Lower leg skin (tissue), 4 donors: ENCODE data around the gene PACS2. TPM values are rescaled to one million over a fixed set of nuclear protein-coding genes. Genes with fewer than 3 reads are reported as not detected.

ENCODE experiments used
- DNase-seq, 2 donors: peaks; one replicate each; pipeline ENCODE4 v3.0.0-alpha.2; 2019; ENCODE audit warnings: low spot score in 2 of 2
- H3K4me3 ChIP-seq: fragments of 200-600 bp; sonication (generic); 2 replicates; pipeline ENCODE4 v1.5.1; 2017; ENCODE audit warnings: mild to moderate bottlenecking, low read depth; ENCODE audit not compliant: poor library complexity, severe bottlenecking
- POLR2A ChIP-seq, 2 donors: fragments of 450-650 bp; IDR thresholded peaks; one replicate each; pipeline ENCODE4 v1.6.1; 2016 to 2017; ENCODE audit warnings: antibody characterized with exemption in 2 of 2, mild to moderate bottlenecking in 1 of 2, moderate library complexity in 1 of 2
- WGBS, 2 donors: methylation state at CpG; one replicate each; pipeline ENCODE4 v1.1.5; 2018; 5-methylcytosine and 5-hydroxymethylcytosine counted together
- intact Hi-C: fragments of 100-400 bp; cut with DNase I; formaldehyde crosslinking; loops from one replicate; pipeline ENCODE4 v1.15.0; 2023; ENCODE audit warnings: low total_unique reads
- total RNA-seq, 4 donors: library from RNA; depleted of rRNA; stranded (reverse); fragments of >200 nt; gene quantifications; one replicate each; pipeline ENCODE4 v1.1.0, GENCODE V29; 2016
- TF ChIP-seq, protein P1 (sequence below), 3 donors: fragments of 450-650 bp; IDR thresholded peaks; one replicate each; pipeline ENCODE4 v1.5.1; 2016; ENCODE audit warnings: antibody characterized with exemption in 3 of 3, mild to moderate bottlenecking in 3 of 3, moderate library complexity in 2 of 3

PACS2 gene
- total RNA-seq, 4 donors from 2014 or later, result 25.9 to 75.1 (median 54.3) TPM

DNA sequence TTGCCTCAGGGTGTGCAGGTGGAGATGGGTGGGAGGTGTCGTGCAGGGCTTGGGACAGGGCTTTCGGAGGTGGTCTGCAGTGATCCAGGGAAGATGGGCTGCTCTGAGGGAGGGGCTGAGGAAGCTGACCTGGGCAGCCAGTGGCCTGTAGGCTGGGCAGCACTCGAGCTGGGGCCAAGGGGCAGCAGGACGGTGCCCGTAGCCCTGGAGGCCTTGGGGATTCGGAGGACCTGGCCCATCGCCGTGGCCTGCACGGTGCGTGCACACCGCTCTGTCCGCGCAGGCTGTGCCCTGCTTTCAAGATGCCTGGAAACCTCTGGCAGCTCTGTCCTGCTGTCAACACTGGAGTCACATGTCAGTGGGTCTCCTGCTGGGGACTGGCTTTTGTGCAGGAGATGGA lies 9.1 kb downstream of the PACS2 start:
- no peak for DNase-seq
- intact Hi-C loops, result no loop called here
- no peak for TF ChIP-seq POLR2A (IDR thresholded peaks at IDR 0.05)
- TF ChIP-seq, protein P1, sequence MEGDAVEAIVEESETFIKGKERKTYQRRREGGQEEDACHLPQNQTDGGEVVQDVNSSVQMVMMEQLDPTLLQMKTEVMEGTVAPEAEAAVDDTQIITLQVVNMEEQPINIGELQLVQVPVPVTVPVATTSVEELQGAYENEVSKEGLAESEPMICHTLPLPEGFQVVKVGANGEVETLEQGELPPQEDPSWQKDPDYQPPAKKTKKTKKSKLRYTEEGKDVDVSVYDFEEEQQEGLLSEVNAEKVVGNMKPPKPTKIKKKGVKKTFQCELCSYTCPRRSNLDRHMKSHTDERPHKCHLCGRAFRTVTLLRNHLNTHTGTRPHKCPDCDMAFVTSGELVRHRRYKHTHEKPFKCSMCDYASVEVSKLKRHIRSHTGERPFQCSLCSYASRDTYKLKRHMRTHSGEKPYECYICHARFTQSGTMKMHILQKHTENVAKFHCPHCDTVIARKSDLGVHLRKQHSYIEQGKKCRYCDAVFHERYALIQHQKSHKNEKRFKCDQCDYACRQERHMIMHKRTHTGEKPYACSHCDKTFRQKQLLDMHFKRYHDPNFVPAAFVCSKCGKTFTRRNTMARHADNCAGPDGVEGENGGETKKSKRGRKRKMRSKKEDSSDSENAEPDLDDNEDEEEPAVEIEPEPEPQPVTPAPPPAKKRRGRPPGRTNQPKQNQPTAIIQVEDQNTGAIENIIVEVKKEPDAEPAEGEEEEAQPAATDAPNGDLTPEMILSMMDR (IDR thresholded peaks at IDR 0.05), result no peak
- H3K4me3 ChIP-seq, result no peak overlapping the region
- WGBS, 2 donors, result 94% methylated on average over 6 to 13 of the region's 13 CpGs

DNA sequence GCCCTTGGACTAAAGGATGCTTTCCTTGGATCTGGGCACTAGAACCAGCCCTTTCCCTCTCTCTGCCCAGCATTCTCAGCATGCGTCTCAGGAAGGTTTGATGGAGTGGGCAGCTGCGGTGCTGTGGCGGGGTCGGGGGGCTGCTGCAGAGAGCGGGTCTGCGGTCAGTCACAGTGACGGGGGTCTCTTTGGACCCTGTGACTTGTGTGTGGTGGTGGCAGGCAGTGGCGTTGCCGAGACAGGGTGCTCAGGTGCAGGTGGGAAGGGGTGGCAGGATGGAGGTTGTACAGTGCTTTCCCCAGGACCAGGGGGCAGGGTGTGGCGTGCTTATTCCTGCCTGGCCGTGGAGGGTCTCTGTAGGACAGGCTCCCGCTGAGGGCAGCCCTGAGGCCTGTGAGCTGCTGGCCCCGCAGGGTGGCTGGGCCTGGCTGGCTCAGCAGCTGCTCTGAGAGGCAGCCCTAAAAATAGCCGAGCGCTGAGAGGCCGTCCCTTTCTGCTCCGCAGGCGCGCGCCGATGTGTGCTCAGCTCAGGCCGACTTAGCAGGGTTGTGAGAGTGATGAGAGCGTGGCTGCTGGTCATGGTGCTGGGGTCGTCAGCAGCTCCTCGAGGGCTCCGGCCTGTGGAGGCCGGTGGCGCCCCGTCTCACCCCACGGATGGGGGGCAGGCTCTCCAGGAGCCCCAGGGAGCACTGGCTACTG lies 9.7 kb downstream of the PACS2 start:
- WGBS, 2 donors, result 80 to 87% methylated on average over 25 to 30 of the region's 30 CpGs
- no peak for DNase-seq
- no peak overlapping the region for H3K4me3 ChIP-seq
- intact Hi-C loops, result no loop called here
- no peak for TF ChIP-seq POLR2A (IDR thresholded peaks at IDR 0.05)
- TF ChIP-seq, protein P1 (IDR thresholded peaks at IDR 0.05), result no peak

DNA sequence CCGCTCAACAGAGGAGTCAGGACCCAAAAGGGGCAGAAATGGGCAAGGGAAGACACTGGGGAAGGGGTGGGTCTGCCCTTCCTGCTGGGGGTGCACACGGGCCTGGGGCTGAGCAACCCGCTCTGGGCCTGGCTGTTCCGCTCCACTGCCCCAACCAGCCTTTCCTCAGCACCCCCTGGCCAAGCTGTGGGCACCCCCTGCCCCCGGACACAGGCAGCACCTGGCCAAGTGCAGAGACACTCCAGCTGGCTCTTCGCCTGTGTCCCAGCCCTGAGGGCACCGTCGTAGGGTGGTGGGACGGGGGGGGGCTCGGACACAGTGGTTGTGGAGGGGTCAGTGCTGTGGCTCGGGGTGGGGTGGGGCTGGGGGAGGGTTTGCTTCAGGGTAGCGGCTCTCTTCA lies 10.3 kb downstream of the PACS2 start:
- WGBS, 2 donors, result 79 to 82% methylated on average over 8 to 9 of the region's 12 CpGs
- intact Hi-C loops, result no loop called here

DNA sequence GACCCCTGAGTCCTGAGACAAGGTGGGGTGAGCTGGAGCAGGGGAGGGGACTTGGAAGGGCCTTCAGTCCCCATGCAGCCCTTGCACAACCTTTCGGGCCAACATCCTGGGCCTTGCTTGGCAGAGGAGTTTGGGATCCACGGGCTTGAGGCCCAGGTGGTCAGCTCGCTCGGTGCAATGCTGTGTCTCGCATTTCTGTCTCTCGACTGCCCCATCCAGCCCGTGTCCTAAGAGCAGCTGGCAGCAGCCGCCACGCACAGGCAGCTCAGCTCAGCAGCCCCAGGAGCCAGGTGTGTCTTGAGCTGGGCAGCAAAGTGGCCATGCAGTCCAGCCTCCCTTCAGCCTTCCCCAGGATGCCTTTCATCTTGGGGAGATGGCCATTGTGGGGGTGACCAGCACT lies 10.8 kb downstream of the PACS2 start:
- TF ChIP-seq, protein P1 (IDR thresholded peaks at IDR 0.05), result no peak
- no peak for TF ChIP-seq POLR2A (IDR thresholded peaks at IDR 0.05)
- WGBS, 2 donors, result 92 to 95% methylated on average over 9 of the region's 9 CpGs
- H3K4me3 ChIP-seq, result no peak overlapping the region
- intact Hi-C loops, result no loop called here
- DNase-seq, result no peak

More for the DNA sequence above, 10.3 kb downstream of the PACS2 start:
- no peak for DNase-seq
- no peak overlapping the region for H3K4me3 ChIP-seq
- TF ChIP-seq, protein P1 (IDR thresholded peaks at IDR 0.05), result no peak
- no peak for TF ChIP-seq POLR2A (IDR thresholded peaks at IDR 0.05)

DNA sequence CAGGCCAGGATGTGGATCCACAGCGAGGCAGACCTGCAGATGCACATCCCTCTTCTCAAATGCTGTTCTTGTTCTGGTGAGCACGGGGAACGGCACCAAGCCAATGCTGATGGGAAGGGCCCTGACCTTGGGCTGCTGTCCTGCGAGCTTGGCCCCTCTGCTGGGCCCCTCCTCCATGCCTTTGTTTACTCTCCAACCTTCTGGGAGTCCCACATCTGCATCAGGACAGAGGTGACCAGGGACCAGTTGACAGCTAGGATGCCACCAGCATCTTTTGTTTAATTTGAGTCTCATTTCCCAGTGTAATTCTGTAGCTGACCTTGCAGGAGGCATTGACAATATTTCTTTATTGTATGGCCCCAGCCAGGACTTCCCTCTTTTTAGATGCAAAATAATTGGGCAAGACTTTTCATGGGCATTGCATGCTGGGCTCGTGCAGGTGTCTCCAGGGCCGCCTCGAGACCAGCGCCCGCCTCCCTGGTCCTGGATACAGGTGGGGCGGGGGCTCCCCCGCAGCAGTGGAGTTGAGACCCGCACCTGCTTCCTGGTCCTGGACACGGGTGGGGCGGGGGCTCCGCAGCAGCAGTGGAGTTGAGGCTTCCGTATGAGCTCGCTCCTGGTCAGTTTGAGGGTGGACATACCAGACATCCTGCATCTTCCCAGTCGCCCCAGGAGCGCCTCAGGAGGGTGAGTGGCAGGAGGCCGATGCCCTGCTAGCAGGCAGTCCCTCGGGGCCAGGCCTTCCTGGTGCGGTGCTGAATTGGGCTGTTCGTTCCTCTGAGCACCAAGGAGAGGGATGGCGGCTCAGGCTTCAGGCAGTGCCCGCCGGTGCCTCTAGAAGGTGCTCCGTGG lies 11.4 kb downstream of the PACS2 start:
- intact Hi-C loops, result no loop called here
- TF ChIP-seq, protein P1 (IDR thresholded peaks at IDR 0.05), result no peak
- TF ChIP-seq POLR2A (IDR thresholded peaks at IDR 0.05), result no peak
- H3K4me3 ChIP-seq, result no peak overlapping the region
- DNase-seq, result no peak
- WGBS, 2 donors, result 90% methylated on average over 26 to 27 of the region's 27 CpGs
